ENCODE results near the gene GPLD1. TPM values are rescaled to one million over a fixed set of nuclear protein-coding genes. Genes with fewer than 3 reads are reported as not detected.
"Not testable (repeated sequence)": the region's sequence is repeated elsewhere in the genome, so short reads cannot be mapped to it uniquely, and the experiment has no call there.

GPLD1 gene
- total RNA-seq, 4 donors from 2014 or later: 3.8 to 5.3 (median 4.1) TPM

DNA sequence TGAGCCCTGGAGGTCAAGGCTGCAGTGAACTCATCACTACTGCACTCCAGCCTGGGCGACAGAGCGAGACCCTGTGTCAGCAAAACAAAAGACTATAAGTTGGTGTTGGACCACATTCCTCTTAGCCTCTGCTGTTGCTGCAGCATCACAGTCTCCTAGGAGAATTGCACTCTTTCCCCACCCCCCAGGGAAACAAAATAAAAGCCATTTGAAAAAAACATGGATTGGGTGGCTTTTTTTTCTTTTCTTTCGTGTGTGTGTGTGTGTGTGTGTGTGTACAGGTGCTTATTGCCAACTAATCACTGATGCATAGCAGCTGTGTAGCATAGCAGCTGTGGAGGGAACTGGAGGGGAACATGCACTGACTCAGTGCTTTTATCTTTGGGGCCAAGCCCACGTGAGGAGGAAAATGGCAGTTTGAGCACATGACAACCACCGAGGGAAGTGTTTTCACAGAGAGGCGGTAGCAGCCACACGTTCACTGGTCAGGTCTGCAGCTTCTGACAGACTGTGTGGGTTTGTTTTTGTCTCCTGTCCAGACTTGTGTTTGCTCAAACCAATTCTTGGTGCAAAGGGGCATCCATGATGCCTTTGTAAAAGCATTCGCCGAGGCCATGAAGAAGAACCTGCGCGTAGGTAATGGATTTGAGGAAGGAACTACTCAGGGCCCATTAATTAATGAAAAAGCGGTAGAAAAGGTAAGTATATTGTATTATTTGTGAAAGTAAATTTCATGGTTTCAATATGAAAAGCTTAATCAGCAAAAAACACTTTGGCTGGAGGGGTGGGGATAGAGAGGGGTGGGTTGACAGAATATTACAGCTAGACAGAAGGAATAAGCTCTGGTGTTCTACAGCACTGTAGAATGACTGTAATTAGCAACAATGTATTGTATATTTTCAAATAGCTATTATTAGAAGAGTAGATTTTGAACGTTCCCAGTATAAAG, 33.1 kb upstream of the GPLD1 start:
- Histone ChIP-seq H3K27ac (replicated peaks in 1 of 4) (no peak overlapping the region), H3K4me1 (peaks cover 0 to 12% (median 8%) of the 10 kb centered on the region in 4 donors), H3K27me3 (no peaks in the 10 kb centered on the region), H3K36me3 (peaks cover 0 to 26% (median 11%) of the 10 kb centered on the region in 4 donors), H3K9me3 (no peaks in the 10 kb centered on the region), H3K4me3 (no peak overlapping the region)
- 82% methylated on average over 13 of the region's 13 CpGs for WGBS
- TF ChIP-seq POLR2AphosphoS5 (IDR thresholded peaks at IDR 0.05): no peak
- TF ChIP-seq EP300 (IDR thresholded peaks at IDR 0.05): no peak
- TF ChIP-seq, protein P1, sequence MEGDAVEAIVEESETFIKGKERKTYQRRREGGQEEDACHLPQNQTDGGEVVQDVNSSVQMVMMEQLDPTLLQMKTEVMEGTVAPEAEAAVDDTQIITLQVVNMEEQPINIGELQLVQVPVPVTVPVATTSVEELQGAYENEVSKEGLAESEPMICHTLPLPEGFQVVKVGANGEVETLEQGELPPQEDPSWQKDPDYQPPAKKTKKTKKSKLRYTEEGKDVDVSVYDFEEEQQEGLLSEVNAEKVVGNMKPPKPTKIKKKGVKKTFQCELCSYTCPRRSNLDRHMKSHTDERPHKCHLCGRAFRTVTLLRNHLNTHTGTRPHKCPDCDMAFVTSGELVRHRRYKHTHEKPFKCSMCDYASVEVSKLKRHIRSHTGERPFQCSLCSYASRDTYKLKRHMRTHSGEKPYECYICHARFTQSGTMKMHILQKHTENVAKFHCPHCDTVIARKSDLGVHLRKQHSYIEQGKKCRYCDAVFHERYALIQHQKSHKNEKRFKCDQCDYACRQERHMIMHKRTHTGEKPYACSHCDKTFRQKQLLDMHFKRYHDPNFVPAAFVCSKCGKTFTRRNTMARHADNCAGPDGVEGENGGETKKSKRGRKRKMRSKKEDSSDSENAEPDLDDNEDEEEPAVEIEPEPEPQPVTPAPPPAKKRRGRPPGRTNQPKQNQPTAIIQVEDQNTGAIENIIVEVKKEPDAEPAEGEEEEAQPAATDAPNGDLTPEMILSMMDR (IDR thresholded peaks at IDR 0.05): no peak
- no peak for TF ChIP-seq POLR2A (IDR thresholded peaks at IDR 0.05; ENCODE audit: low read depth)
- no peak for DNase-seq (ENCODE audit: extremely low spot score)
- intact Hi-C loops (cut with DNase I): loop anchor here (5.0 kb wide), 1 partner anchor 90 kb away; no protein-coding TSS in a partner anchor

DNA sequence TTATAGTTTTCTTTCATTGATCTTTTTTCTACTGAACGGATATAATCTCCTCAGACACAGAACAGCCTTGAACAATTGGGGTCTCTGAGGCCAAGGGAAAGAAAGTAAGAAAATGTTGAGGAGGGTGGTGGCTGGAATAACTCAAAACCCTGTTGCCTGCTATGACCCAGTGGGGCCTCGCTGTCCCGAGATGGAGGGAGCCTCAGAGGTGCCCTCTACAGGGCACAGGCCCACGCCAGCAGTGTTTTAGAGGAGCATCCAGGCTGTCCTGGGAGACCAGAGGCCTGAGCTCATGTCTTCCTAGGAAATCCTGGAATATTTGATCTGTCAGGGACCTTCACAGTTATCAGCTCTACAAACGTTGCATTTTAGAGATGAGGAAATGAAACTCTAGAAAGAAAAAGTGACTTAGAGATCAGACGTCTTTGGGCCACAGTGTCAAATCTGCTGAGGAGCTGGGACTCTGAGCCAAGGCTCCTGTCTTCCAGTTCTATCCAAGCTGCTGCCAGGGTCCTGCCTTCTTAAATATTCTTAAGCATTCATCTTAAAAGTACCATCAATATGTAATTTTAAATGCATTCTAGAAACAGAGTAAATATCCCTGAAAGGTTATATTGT, 31.7 kb upstream of the GPLD1 start:
- TF ChIP-seq EP300 (IDR thresholded peaks at IDR 0.05) (no peak), POLR2A (IDR thresholded peaks at IDR 0.05; ENCODE audit: low read depth) (no peak)
- TF ChIP-seq, protein P1 (IDR thresholded peaks at IDR 0.05): peak; percentile 32 to 62 (median 46)
- peaks cover 0 to 37% (median 11%) of the 10 kb centered on the region in 4 donors for H3K36me3 ChIP-seq
- DNase-seq (ENCODE audit: extremely low spot score): no peak
- no peaks in the 10 kb centered on the region for H3K9me3 ChIP-seq
- H3K27me3 ChIP-seq: no peaks in the 10 kb centered on the region
- no peak overlapping the region for H3K4me3 ChIP-seq
- WGBS: 48% methylated on average over 6 of the region's 6 CpGs
- peaks cover 0 to 14% (median 8%) of the 10 kb centered on the region in 4 donors for H3K4me1 ChIP-seq
- no peak overlapping the region for H3K27ac ChIP-seq (replicated peaks in 1 of 4)
- intact Hi-C loops (cut with DNase I): loop anchor here (5.0 kb wide), 1 partner anchor 89 kb away; no protein-coding TSS in a partner anchor

DNA sequence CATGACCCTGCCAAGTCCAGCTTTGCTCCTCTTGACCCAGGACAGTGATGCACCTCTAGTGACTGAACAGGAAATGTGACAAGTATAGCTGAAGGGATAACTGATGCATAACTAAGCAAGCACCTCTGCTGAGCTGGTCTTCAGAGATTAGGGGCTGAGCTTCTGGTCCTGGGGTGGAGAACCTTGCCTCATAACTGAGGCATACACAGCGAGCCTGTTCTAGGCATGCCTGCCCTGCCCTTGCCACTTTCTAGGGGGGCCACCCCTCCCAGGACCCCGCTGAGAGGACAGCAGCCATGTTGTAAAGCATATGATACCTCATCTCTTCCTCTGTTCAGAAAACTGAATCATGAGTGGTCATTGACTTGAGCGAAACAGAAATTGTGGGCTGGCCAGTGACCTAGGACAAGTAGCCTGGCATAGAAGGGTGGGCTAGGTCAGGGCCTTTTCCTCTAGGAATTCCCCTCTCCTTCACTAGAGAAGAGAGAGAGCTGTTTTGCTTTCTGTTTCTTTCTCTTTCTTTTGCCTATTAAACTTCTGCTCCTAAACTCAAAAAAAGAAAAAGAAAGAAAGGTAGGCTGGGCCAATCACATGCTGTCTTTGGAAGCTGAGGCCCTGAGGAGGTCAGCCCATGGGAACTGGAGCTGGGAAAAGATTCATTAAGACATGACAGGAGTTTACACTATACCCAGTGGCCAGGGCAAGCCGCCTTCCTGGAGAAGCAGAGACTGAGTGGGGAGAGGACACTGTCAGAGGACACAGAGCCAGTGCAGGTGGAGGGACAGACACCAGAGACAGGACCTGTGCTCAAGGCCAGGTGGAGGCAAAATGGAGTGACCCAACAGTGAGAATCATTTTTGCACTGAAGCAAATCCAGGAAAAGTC, 28.5 kb upstream of the GPLD1 start:
- DNase-seq (ENCODE audit: extremely low spot score): peak; percentile 81
- 83% methylated on average over 4 of the region's 4 CpGs for WGBS
- Histone ChIP-seq H3K9me3 (no peaks in the 10 kb centered on the region), H3K27ac (replicated peaks in 1 of 4) (peak overlapping the region; percentile 32 to 65 (median 44)), H3K4me3 (no peak overlapping the region), H3K4me1 (peaks cover 0 to 14% (median 8%) of the 10 kb centered on the region in 4 donors), H3K36me3 (peaks cover 0 to 45% (median 14%) of the 10 kb centered on the region in 4 donors), H3K27me3 (no peaks in the 10 kb centered on the region)
- intact Hi-C loops (cut with DNase I): no loop called here
- TF ChIP-seq POLR2AphosphoS5 (IDR thresholded peaks at IDR 0.05) (no peak), POLR2A (IDR thresholded peaks at IDR 0.05; ENCODE audit: low read depth) (no peak), EP300 (IDR thresholded peaks at IDR 0.05) (no peak)
- TF ChIP-seq, protein P1 (IDR thresholded peaks at IDR 0.05): no peak

DNA sequence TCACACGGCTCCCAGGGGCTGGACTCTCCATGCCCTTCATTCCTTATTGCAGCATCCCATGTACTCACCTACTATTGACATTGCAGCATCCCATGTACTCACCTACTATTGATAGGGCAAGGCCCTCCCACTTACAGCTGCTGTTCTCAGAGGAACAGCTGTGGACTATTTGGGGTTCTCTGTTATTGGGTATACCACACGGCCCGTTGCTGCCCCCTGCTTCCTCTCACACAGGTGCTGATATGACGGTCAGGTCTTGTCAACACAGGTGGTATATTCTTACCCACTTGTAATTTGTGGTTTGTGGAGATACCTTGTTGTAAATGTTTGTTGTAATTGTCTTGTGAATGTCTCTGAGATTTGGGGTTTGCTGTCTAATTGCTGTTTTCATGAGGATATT, 24.2 kb upstream of the GPLD1 start:
- TF ChIP-seq POLR2AphosphoS5 (IDR thresholded peaks at IDR 0.05) (no peak), EP300 (IDR thresholded peaks at IDR 0.05) (no peak), POLR2A (IDR thresholded peaks at IDR 0.05; ENCODE audit: low read depth) (no peak)
- TF ChIP-seq, protein P1 (IDR thresholded peaks at IDR 0.05): no peak
- Histone ChIP-seq H3K4me1 (peaks cover 0 to 14% (median 8%) of the 10 kb centered on the region in 4 donors), H3K9me3 (no peaks in the 10 kb centered on the region), H3K36me3 (peaks cover 0 to 41% (median 20%) of the 10 kb centered on the region in 4 donors), H3K27me3 (no peaks in the 10 kb centered on the region), H3K4me3 (no peak overlapping the region), H3K27ac (replicated peaks in 1 of 4) (no peak overlapping the region)
- DNase-seq (ENCODE audit: extremely low spot score): no peak
- intact Hi-C loops (cut with DNase I): no loop called here
- WGBS: 92% methylated on average over 4 of the region's 4 CpGs

DNA sequence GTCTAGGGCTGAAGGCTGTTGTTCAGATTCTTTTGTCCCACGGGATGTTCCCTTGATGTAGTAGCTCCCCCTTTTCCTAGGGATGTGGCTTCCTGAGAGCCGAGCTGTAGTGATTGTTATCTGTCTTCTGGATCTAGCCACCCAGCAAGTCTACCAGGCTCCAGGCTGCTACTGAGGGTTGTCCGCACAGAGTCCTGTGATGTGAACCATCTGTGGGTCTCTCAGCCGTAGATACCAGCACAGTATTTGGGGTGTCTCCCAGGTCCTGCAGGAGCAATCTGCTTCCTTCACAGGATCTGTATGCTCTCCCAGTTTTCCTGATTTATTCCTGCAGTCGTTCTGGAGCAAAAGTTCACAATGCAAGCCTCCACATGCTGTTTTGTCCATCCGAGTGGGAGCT, 22.6 kb upstream of the GPLD1 start:
- H3K9me3 ChIP-seq; intact Hi-C loops (cut with DNase I); H3K27ac ChIP-seq (replicated peaks in 1 of 4); H3K27me3 ChIP-seq; H3K4me1 ChIP-seq; H3K4me3 ChIP-seq: not testable (repeated sequence)
- H3K36me3 ChIP-seq: peaks cover 0 to 40% (median 22%) of the 10 kb centered on the region in 4 donors
- WGBS: 71% methylated on average over 6 of the region's 6 CpGs
- peak; percentile 86 for DNase-seq (ENCODE audit: extremely low spot score)

Measured in esophagus muscularis mucosa (tissue), 4 donors.